Mesothelial cell of epicardium (in vitro differentiated cells): ENCODE data around the gene SLIT3. TPM values are rescaled to one million over a fixed set of nuclear protein-coding genes. Genes with fewer than 3 reads are reported as not detected.

Experiments used
- DNase-seq, 2 experiments: peaks; one replicate each; pipeline ENCODE4 v3.0.0; 2021; ENCODE audit warnings: low spot score in 2 of 2; ENCODE audit not compliant: unreplicated experiment in 2 of 2
- H3K27ac Mint-ChIP-seq: 2 replicates; pipeline ENCODE4 v1.8.0; 2021; ENCODE audit warnings: mixed read lengths
- H3K27me3 Mint-ChIP-seq: 2 replicates; pipeline ENCODE4 v1.8.0; 2021; ENCODE audit warnings: low read depth, mixed read lengths
- H3K36me3 Mint-ChIP-seq: 2 replicates; pipeline ENCODE4 v1.8.0; 2021; ENCODE audit warnings: mixed read lengths
- H3K4me1 Mint-ChIP-seq: 2 replicates; pipeline ENCODE4 v1.8.0; 2021; ENCODE audit warnings: mixed read lengths
- H3K4me3 Mint-ChIP-seq: 2 replicates; pipeline ENCODE4 v1.8.0; 2021; ENCODE audit warnings: mild to moderate bottlenecking, moderate library complexity, mixed read lengths
- H3K9me3 Mint-ChIP-seq: 2 replicates; pipeline ENCODE4 v1.8.0; 2021; ENCODE audit warnings: mixed read lengths
- total RNA-seq: library from RNA; stranded (reverse); gene quantifications from 3 replicates; pipeline ENCODE4 v1.2.1, GENCODE V29; 2021
- TF ChIP-seq, protein P1 (sequence below): fragments of 200-600 bp; sonication (generic); IDR thresholded peaks from one replicate; pipeline ENCODE4 v1.5.0; 2021; ENCODE audit warnings: antibody characterized with exemption; ENCODE audit not compliant: unreplicated experiment

SLIT3 gene
- total RNA-seq, 1 donor from 2014 or later, result 65.1 TPM

GRCh38 chr5:168681556-168682183 lies 619.3 kb downstream of the SLIT3 start:
- H3K36me3 Mint-ChIP-seq, result peaks cover 5% of the 10 kb centered on the region
- H3K4me1 Mint-ChIP-seq, result no peaks in the 10 kb centered on the region
- no peak overlapping the region for H3K4me3 Mint-ChIP-seq
- H3K27me3 Mint-ChIP-seq, result no peaks in the 10 kb centered on the region
- H3K9me3 Mint-ChIP-seq, result no peaks in the 10 kb centered on the region
- TF ChIP-seq, protein P1, sequence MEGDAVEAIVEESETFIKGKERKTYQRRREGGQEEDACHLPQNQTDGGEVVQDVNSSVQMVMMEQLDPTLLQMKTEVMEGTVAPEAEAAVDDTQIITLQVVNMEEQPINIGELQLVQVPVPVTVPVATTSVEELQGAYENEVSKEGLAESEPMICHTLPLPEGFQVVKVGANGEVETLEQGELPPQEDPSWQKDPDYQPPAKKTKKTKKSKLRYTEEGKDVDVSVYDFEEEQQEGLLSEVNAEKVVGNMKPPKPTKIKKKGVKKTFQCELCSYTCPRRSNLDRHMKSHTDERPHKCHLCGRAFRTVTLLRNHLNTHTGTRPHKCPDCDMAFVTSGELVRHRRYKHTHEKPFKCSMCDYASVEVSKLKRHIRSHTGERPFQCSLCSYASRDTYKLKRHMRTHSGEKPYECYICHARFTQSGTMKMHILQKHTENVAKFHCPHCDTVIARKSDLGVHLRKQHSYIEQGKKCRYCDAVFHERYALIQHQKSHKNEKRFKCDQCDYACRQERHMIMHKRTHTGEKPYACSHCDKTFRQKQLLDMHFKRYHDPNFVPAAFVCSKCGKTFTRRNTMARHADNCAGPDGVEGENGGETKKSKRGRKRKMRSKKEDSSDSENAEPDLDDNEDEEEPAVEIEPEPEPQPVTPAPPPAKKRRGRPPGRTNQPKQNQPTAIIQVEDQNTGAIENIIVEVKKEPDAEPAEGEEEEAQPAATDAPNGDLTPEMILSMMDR, result no peak
- DNase-seq, result no peak
- no peak overlapping the region for H3K27ac Mint-ChIP-seq

DNA sequence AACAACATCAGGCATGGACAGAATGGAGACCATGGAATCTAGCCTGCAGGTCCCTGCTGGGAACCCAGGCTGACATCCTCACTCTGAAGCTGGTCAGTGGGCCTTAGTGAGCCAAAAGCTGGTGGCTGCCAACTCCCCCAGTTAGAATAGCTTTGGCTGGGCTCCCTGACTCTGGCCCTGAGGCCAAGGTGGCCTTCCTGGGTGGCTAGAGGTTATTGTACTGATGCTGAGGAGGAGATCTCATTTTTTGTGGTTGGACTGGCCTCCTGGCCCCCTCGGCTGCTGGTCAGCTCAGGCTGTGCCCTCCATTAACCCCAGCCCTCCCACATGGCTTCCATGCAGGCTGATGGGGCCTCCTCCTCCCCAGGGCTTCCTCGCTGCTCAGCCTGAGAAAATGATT lies 620.5 kb downstream of the SLIT3 start:
- Mint-ChIP-seq H3K9me3 (no peaks in the 10 kb centered on the region), H3K4me3 (no peak overlapping the region), H3K27ac (no peak overlapping the region), H3K4me1 (no peaks in the 10 kb centered on the region), H3K27me3 (no peaks in the 10 kb centered on the region), H3K36me3 (peaks cover 2% of the 10 kb centered on the region)
- TF ChIP-seq, protein P1, result no peak
- DNase-seq, result no peak

DNA sequence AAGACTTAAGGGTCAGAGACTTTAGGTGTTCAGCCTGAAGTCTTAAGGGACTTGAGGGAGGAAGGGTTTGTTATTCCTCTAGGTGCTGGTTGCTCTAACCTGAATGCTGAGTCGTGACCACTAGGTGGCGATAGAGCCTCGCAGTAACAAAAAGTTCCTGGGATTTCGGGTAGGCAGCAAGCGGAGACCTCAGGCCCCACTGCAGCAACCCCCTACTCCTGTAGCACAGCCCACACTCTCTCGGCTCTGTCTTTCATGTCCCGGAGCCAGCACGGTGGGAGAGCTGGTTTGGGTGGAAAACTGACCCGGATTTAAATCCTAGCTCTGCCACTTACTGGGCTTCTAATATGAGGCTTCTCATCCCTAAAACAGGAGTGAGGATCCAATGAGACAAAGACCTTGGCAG lies 621.4 kb downstream of the SLIT3 start:
- Mint-ChIP-seq H3K36me3 (no peaks in the 10 kb centered on the region), H3K4me1 (no peaks in the 10 kb centered on the region), H3K9me3 (no peaks in the 10 kb centered on the region), H3K27me3 (no peaks in the 10 kb centered on the region), H3K4me3 (no peak overlapping the region), H3K27ac (no peak overlapping the region)
- peak; percentile 49 to 86 for DNase-seq
- TF ChIP-seq, protein P1, result peak; percentile 95

DNA sequence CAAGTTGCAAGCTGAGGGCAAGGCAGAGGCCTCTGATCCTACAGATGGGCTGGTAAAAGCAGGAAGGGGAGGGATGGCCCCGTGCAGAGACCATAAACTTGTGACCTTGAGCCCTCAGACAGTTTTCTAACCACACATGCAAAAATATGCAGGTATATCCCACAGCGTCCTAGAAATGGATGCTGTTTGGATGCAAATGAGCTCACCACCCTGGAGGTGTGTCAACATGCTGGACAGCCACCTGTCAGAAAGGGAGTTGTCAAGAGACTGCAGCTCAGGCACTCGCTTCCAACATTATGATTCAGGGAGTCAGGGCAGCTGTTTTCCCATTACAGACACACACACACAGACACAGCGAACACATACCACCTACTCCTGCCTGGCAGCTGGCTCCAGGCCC lies 624.4 kb downstream of the SLIT3 start:
- Mint-ChIP-seq H3K27ac (no peak overlapping the region), H3K36me3 (no peaks in the 10 kb centered on the region), H3K4me1 (no peaks in the 10 kb centered on the region), H3K27me3 (no peaks in the 10 kb centered on the region), H3K4me3 (no peak overlapping the region), H3K9me3 (no peaks in the 10 kb centered on the region)
- TF ChIP-seq, protein P1, result no peak
- DNase-seq, result no peak

DNA sequence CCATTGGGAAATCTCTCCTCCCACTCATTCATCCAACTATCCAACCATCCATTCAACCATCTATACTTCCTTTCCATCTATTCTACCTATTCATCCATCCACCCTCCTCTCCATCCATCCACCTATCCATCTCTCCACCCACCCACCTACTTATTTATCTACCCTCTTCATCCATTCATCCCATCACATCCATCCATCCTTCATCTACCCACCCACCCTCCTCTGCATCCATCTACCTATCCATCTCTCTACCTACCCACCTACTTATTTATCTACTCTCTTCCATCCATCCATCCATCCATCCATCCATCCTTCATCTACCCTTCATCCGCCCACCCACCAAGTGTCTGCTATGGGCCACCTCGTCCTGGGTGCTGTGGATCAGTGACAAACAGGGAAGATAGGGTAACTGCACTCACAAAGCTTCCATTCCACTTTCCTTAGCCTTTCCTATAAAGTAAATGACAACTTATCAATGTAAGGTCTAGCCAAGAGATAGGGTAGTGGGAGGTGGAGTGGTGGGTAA lies 625.0 kb downstream of the SLIT3 start:
- Mint-ChIP-seq H3K9me3 (no peaks in the 10 kb centered on the region), H3K4me3 (no peak overlapping the region), H3K27ac (no peak overlapping the region), H3K27me3 (no peaks in the 10 kb centered on the region), H3K4me1 (no peaks in the 10 kb centered on the region), H3K36me3 (no peaks in the 10 kb centered on the region)
- DNase-seq, result no peak
- TF ChIP-seq, protein P1, result no peak
